Epithelial cell of prostate (primary cell): ENCODE results near the gene ROBO1.
"Not testable (repeated sequence)": the region's sequence is repeated elsewhere in the genome, so short reads cannot be mapped to it uniquely, and the experiment has no call there.

Experiments
- DNase-seq: peaks from one replicate; pipeline ENCODE4 v3.0.0-alpha.2; 2011; ENCODE audit warnings: low read depth, low spot score
- H3K27ac ChIP-seq: fragments of 450-650 bp; 2 replicates; pipeline ENCODE4 v1.5.1; 2017; ENCODE audit warnings: mild to moderate bottlenecking

Gene ROBO1

DNA sequence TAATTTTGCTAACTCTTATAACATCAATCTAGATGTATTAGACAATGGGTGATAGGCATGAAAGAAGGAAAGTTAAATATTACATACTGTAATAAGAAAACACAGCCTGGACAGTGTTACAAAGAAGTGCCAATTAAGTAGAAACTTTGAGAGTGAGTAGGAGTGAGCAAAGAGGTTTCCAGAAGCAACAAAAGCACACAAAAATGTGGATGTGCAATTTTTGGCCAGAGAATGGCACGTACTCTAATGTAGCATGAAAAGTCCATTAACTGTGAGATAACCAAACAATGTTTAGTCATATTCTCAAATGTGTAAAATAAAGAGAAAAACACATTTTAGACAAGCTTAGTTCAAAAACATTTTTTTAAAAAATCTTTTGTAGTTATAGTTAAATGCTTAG lies 567.3 kb downstream of the ROBO1 start:
- no peak for DNase-seq
- no peak overlapping the region for H3K27ac ChIP-seq

DNA sequence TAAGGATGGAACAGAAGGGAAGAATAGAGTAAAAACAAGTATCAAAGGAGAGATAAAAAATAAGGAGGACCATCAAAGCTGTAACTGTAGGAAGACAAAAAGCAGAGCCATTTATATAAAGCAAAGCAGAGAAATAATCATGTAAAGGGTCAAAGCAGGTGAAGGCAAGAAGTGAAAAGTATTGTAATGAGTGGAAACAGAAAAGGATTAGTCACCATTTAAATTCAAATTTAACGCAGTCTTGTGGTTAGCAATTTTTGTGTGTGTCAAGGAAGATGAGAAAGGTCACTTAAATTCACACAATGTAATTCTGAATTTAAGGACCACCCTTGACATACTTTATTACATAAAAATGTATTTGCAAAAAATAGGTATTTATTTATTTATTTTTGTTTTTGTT lies 567.8 kb downstream of the ROBO1 start:
- no peak overlapping the region for H3K27ac ChIP-seq
- DNase-seq: no peak

DNA sequence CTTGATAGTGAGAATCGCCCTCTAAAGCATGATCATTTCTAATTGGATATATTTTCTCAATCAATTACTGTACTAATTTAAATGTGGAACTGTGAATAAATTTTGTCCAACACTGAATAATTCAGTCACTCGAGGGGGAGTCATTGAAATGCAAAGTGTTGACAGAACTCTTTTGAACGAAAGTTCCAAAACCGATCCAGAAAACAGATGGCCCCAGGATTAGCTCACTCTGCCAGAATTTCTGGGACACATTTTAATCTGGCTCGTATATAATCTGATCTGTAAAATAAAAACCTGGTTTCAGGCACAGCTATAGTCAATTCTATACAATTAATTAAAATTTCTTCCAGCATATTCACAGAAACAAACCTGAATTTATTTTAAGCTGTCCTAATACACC lies 580.4 kb downstream of the ROBO1 start:
- no peak overlapping the region for H3K27ac ChIP-seq
- DNase-seq: no peak

DNA sequence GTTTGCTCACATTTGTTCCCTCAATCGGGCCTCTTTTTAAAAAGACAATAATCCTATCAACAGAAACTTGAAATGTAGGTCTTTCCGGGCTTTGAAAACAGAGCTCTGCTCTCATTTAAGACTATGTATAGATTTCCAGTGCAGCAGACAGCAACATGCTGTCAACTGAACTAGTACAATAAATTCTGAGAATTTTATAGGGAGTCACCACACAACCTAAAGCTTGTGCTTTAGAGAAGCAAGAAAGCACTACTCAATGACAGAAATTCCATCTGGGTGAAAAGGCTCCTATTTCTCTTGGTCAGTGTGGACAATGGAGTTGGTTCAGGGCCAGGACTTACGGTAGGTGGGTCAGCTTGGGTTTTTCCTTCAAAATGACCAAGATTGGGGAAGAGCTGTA lies 583.5 kb downstream of the ROBO1 start:
- no peak overlapping the region for H3K27ac ChIP-seq
- DNase-seq: no peak

DNA sequence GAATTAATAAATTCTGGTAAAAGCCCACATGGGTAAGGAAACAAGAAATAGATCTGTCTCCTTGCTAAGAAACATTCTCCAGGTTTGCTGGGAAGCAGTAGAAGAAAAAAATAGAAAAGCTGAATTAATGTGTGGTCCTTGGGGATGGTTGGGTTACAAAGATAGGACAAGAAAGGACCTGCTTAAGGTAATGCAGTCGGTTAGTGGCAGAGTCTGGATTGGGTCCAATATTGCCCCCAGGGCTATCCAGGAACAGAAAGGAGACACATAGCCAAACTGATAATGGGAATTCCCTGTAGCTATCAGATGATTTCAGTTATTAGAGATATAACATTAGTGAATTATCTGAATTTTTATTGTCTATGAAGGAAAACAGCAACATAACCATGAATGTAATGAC lies 584.3 kb downstream of the ROBO1 start:
- no peak overlapping the region for H3K27ac ChIP-seq
- DNase-seq: no peak

DNA sequence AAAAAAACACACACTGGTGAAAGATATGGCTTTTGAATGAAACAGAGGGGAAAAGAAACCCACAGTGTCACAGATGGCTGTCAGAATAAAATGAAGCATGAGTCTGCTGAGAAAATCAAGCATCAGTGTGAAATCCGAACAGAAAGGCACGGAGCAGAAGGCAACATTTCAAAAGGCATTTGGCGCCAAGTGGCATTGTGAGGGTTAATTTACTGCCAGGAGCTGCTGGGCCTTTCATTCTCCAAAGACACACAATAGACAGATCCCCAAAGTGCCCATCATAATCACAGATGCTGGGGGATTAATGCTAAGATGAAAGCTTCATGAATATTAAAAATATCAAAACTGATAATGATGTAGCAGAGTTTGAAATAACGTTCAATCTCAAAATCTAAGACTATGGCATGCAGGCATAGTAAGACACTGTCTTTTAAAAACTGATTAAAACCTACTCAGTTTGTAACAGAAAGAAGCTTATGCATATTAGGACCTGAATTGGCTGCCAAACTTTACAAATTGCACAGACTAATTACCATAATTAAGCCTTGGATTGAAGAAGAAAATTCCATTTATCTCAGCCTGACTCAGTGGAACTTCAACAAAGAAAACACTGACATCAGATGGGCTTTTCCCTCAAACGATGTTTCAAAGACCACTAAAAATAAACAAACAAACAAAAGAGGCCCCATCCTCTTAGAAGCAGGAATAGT lies 589.2 kb downstream of the ROBO1 start:
- no peak overlapping the region for H3K27ac ChIP-seq
- DNase-seq: no peak

DNA sequence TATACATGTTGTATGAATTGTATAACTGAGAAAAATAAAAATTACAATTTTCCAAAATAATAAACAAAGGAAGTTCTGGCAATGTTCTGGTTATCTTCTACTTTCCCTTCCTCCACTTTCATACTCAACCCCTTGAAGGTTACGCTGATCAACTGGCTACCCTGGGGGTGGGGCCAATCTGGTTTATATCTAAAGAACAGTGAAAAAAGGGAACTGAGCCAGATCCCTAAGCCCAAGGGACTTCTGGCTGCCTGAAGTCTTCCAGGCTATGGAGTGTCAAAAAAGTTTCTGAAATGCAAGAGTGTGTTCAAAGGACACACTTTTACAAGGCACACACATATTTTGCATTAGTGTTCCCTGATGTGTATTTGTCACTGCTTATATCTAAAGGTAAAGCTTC lies 591.9 kb downstream of the ROBO1 start:
- DNase-seq: no peak
- H3K27ac ChIP-seq: no peak overlapping the region

DNA sequence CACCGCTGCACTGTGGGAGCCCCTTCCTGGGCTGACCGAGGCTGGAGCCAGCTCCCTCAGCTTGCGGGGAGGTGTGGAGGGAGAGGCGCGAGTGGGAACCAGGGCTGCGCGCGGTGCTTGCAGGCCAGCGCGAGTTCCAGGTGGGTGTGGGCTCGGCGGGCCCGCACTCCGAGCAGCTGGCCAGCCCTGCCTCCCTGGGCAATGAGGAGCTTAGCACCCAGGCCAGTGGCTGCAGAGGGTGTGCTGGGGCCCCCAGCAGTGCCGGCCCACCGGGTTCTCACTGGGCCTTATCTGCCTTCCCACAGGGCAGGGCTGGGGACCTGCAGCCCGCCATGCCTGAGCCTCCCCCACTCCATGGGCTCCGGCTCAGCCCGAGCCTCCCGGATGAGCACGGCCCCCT lies 594.5 kb downstream of the ROBO1 start:
- DNase-seq, H3K27ac ChIP-seq: not testable (repeated sequence)

DNA sequence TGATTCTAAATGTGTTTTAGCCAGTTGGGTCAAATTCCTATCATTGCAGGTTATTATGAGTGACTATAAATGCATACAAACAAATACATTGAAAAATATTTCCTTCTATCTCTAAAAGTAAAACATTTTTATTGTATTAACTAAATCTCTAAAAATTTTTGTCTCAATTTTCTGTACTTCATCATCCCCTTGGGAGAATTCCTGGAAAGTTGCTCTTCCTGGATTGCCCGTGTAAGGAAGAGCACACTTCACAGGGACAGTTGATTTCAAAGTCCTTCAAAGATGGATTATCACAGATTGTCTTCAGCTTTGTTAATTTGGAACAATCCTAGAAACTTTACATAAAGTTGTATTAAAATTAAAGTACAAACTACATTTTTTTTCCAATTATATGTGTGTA lies 595.6 kb downstream of the ROBO1 start:
- no peak for DNase-seq
- no peak overlapping the region for H3K27ac ChIP-seq

DNA sequence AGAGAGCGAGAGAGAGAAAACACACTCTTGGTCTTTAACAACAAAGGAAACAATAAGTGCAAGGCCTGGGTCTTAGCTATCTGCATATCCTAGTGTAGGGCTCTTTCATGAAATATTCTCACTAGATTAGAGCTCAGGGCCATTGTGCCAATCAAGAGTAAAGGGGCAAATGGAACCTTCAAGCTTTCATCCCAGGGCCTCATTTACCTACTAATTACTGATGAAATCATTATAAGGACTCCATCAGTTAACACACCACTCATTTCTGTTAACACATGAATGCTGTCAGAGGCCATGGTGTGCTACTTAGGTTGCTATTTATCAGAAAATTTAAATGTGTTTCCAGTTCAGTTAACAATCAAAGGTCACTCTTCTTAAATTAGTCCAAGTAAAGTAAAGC lies 597.8 kb downstream of the ROBO1 start:
- no peak for DNase-seq
- no peak overlapping the region for H3K27ac ChIP-seq

DNA sequence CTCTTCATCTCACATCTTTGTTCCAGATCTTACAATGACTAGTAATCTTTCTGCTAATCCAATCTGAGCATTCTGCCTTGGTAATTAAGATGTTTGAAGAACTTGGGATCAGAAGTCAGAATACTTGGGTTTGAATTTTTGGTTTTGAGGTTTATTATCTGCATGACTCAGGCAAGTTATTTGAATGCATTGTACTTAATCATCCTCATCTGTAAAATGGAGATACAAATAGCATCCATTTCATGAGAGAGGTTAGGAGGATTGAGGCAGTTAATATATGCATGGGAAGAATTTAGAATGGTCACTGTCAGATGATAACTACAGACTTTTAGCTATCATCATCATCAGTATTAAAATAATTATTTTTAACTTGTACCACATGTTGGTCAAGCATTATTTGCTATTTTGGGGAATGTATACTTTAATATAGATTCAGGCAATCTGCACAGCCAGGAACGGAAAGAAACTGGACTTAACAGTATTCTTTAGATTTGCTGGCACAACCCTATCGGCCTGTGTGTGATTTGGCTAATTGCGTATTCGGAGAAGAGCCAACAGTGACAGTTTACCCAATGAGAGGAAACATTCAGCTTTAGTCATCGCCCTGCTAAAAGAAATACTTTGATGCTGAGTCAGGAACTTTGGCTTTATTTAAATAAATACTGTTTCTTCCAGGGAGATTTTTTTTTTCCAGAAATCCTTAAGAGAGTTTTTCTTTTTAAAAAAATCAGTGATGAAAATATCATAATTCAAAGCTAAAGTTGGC lies 600.0 kb downstream of the ROBO1 start:
- H3K27ac ChIP-seq: no peak overlapping the region
- DNase-seq: peak; percentile 39

DNA sequence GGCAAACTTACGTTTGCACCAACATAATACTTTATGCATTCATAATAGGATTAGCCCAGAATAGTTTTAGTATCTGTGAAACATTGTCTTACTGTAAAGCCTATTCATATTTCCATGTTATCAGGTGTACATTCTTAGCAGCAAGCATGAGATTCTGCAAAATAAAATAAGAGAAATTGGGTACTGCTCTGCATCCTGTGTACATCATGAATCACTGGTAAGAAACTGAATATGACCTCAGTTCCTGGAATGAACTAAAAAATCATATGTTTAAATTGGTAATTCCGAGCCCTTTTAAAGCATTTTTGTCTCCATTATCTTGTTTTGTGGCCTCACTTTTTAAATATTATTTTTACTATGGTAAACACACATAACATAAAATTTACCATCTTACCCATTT lies 605.1 kb downstream of the ROBO1 start:
- DNase-seq: no peak
- H3K27ac ChIP-seq: no peak overlapping the region

DNA sequence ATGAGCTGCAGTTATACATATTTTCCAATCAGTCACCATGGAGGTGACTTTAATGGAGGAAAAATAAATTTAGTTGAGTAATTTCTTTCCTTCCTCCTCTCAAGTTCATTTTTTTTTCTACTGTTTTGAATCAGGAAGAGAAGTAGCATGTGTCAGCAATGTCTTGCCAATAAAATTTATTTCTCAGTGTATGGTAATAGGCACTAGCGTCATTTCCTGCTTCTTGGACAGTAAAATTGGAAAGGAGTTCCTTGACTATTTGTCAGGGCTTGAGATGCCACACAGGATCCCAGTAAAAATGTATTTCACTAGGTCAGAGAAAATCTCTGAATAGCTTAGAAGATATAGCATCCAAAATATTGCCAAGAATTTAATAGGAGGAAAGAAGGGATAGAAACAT lies 605.9 kb downstream of the ROBO1 start:
- no peak for DNase-seq
- H3K27ac ChIP-seq: no peak overlapping the region

DNA sequence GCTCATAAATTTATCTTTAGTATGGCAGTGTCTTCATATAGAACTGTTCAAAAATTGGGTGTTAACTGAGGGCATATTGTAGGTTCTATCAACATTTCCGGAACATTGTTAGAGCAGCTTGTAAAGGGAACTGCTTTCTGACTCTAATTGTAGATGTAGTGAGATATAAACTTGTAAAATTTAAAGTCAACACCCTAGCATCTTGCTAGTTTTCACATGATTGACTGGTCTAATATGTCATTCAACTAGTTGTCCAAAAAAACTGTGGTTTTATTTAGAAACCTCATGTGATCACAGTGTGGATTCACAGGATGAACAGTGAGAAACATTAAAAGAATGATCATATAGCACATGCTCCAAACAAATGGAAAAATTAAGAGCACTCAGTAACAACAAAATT lies 607.4 kb downstream of the ROBO1 start:
- no peak for DNase-seq
- H3K27ac ChIP-seq: no peak overlapping the region

DNA sequence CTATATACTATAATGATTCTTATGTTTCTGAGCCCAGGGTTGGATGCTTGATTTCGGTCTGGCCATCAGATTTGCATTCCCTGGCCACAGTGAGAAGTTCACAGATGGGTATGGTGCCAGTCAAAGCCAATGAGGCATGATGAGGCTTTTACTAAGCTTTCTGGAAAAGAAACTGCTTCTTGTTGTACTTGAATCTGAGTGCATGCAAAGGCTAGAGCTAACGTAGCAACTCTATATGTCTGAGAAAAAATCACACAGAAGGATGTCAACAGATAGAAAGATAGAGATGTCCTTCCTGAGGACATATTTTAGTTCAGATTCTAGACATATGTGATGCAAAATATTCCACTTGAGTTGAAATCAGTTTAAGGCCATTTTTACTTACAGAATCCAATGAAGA lies 608.1 kb downstream of the ROBO1 start:
- DNase-seq: no peak
- no peak overlapping the region for H3K27ac ChIP-seq

DNA sequence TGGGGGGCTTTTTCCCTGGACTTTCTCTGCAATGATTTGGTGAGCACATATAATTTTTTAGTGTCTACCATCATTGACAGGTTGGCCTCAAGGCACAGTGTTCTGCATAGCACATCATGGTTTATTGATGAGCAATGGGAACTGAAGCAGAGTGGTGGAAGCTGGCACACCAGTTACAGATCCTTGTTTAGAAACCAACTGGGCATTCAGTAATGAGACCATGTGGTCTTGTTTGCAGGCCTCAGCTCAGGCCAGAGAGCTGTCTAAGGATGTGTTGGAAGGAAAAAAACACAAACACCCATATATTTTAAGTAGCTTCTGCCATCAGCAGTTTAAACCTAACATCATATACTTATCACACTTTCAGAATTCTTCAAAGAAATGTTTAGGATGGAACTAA lies 610.6 kb downstream of the ROBO1 start:
- no peak for DNase-seq
- H3K27ac ChIP-seq: no peak overlapping the region

DNA sequence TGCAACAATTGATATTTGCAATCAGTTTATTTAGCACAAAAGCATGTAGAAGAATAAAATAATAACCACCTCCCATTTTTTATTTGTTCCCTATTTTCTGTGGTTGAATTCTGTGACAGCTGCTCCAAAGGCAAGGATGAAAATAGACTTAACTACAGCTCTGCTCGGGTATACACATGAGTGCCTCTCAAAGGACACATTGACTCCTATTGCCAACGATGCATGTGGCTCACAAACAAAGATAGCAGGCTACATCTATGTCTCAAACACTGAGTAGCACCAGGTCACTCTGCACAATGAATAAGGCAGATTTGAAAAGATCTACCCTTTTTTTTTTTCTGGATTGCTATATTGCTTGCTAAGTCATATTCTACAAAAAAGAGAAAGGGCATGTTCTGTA lies 612.9 kb downstream of the ROBO1 start:
- H3K27ac ChIP-seq: no peak overlapping the region
- no peak for DNase-seq

DNA sequence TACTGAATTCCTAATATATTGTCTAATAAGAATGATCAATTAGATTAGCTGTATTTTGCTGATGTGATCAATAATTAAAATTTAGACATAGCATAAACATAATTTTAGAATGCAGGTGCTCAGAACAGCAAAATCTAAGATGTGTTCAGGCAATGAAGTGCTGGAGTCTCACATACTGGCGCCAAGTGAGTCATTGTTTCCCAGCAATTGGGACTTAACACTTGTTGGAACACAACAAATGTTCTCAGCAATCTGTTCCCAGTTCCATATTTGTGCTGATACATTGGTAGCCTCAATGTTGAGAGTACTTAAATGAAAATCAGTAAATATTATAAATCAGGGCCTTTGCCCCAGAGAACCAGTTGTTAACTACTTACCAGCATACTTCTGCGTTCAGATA lies 619.0 kb downstream of the ROBO1 start:
- DNase-seq: peak; percentile 1
- H3K27ac ChIP-seq: no peak overlapping the region

DNA sequence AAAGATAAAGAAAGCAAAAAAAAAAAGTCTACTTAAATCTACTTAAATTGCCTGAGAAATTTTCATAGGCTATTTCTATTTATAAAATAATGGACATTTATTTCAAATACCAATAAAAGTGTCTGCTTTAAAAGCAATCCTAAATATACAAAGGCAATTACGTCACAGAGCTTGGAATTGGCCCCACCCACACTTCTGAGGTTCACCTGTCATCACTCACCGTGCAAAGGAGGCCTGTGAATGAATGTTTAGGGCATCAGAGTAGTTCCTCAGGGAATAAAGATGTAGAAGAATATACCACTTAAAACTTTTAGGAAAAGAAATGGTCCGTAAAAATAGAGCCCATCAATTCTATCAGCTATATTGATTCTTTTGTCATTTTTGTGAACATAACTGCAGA lies 621.8 kb downstream of the ROBO1 start:
- DNase-seq: no peak
- H3K27ac ChIP-seq: no peak overlapping the region

DNA sequence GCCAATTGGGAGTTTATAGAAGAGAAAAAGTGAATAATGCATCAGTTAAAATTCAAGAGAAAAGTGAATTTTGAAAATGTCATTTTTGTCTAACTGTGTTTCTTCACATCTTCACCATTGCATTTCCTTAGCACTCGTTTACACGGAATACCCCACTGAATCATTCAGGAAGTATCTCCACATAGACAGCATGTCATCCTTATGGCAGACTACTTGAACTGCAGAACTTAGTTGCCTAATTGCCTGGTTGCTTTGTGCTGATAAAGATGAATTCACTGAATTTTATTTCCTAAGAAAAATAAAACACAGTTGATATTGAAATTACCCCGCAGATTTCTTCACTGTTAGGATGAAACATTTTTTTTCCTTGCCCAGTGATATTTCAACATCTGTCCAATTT lies 627.1 kb downstream of the ROBO1 start:
- H3K27ac ChIP-seq: no peak overlapping the region
- DNase-seq: no peak

DNA sequence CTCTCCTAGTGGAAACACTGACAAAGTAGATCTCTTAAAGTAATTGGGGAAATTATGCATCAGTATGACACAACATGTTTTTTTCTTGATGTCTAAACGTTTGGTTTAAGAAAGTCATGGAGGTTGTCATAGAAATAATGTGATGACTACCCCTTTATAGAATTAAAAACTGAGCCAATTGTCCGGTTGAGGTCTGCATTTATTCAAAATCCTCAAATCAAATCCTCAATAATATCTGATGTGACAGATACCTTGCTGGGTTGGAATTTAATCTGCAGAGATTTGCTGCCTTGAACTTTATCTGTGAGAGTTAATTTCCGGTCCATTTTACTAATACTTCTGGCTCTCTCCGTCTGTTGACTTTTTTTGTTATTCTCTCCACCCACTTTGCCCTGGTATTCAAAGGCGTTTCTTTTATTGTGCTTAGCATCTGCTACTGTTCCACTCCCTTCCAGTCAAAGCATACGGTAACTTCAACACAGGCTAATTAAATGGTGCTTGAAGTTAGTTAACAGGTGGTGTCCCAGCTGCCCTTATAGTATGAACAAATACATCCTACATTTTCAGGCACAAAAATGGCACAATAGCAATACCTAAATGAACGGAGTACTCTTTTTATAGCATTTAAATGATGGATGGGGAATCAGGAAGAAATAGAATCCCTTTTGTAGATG lies 628.3 kb downstream of the ROBO1 start:
- no peak for DNase-seq
- H3K27ac ChIP-seq: no peak overlapping the region
